ENCODE results near the gene NUAK2.

DNA sequence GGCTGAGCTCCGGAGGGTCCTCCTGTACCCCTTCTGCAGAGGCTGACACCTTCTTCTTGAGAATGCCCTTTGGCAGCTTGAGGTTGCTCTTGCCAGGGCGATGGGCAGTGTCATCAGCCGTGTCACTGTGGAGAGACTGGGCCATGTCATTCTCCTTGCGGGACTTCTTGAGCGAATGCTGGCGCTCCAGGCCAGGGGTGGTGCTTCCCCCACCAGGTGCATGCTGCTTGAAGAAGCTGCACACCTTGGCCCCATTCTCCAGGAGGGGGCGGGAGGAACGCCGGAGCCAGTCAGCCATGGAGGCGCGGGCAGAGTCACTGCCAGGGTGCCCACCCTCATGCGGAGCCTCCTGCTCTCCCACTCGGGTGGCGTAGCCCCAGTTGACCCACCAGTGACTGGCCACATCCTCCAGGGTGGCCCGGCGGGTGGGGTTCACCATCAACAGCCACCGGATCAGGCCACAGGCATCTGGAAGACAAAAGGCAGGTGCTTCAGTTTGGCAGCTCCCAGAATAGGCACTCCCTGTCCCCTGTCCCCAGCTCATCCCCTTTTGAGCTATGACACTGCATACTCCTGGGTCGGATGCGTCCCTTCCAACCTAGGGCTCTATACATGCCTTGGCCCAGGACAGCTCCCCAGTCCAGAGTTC lies 17.4 kb downstream of the NUAK2 start:
- TF ChIP-seq, protein P1, sequence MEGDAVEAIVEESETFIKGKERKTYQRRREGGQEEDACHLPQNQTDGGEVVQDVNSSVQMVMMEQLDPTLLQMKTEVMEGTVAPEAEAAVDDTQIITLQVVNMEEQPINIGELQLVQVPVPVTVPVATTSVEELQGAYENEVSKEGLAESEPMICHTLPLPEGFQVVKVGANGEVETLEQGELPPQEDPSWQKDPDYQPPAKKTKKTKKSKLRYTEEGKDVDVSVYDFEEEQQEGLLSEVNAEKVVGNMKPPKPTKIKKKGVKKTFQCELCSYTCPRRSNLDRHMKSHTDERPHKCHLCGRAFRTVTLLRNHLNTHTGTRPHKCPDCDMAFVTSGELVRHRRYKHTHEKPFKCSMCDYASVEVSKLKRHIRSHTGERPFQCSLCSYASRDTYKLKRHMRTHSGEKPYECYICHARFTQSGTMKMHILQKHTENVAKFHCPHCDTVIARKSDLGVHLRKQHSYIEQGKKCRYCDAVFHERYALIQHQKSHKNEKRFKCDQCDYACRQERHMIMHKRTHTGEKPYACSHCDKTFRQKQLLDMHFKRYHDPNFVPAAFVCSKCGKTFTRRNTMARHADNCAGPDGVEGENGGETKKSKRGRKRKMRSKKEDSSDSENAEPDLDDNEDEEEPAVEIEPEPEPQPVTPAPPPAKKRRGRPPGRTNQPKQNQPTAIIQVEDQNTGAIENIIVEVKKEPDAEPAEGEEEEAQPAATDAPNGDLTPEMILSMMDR (IDR thresholded peaks at IDR 0.05), result no peak
- TF ChIP-seq POLR2A (IDR thresholded peaks at IDR 0.05), result no peak

All from suprapubic skin (tissue), 3 donors.